OCI-LY1 (cell line): ENCODE data around the gene ROR2.

Experiments used
- CTCF ChIP-seq: fragments of 200-600 bp; sonication (generic), shearing (Covaris generic); IDR thresholded peaks from 2 replicates; pipeline ENCODE4 v1.5.1; 2017; ENCODE audit warnings: mild to moderate bottlenecking, antibody characterized with exemption, low read length, moderate library complexity, mixed read lengths
- EZH2 ChIP-seq: fragments of 200-600 bp; sonication (generic), shearing (Covaris generic); IDR thresholded peaks from 2 replicates; pipeline ENCODE4 v1.8.0; 2017; ENCODE audit warnings: borderline replicate concordance, mixed run types, mild to moderate bottlenecking, antibody characterized with exemption, low read length, moderate library complexity, mixed read lengths

- TF ChIP-seq CTCF (no peak), EZH2 (no peak)
These were observed 76.4 kb downstream of the ROR2 start for GRCh38 chr9:91873637-91874051.
